ENCODE results near the gene GLI1.
"Not testable (repeated sequence)": the region's sequence is repeated elsewhere in the genome, so short reads cannot be mapped to it uniquely, and the experiment has no call there.

GLI1 gene

GRCh38 chr12:57475271-57476161 lies 15.9 kb downstream of the GLI1 start:
- no peak for DNase-seq (ENCODE audit: low read depth in 4 of 4, low spot score in 1 of 4)

- peak; percentile 57 to 74 (median 61) for DNase-seq (ENCODE audit: low read depth in 4 of 4, low spot score in 1 of 4)
Observed at GRCh38 chr12:57476162-57476992, 16.8 kb downstream of the GLI1 start.

GRCh38 chr12:57476993-57477709 lies 17.6 kb downstream of the GLI1 start:
- no peak for DNase-seq (ENCODE audit: low read depth in 4 of 4, low spot score in 1 of 4)

- DNase-seq (ENCODE audit: low read depth in 4 of 4, low spot score in 1 of 4) = no peak
Observed at GRCh38 chr12:57477710-57478681, 18.4 kb downstream of the GLI1 start.

- no peak for DNase-seq (ENCODE audit: low read depth in 4 of 4, low spot score in 1 of 4)
Observed at GRCh38 chr12:57479043-57479375, 19.4 kb downstream of the GLI1 start.

GRCh38 chr12:57479376-57480115 lies 20.0 kb downstream of the GLI1 start, which contains the start of gene ARHGAP9:
ARHGAP9 (minus strand) TSS chr12:57479866; CDS start chr12:57479406, 460 bp downstream.
- DNase-seq (ENCODE audit: low read depth in 4 of 4, low spot score in 1 of 4) = no peak

- no peak for DNase-seq (ENCODE audit: low read depth in 4 of 4, low spot score in 1 of 4)
Observed at GRCh38 chr12:57481671-57482070, 22.1 kb downstream of the GLI1 start.

GRCh38 chr12:57483466-57483865 lies 23.9 kb downstream of the GLI1 start:
- DNase-seq (ENCODE audit: low read depth in 4 of 4, low spot score in 1 of 4) = no peak

GRCh38 chr12:57485695-57486094 lies 26.1 kb downstream of the GLI1 start:
- no peak for DNase-seq (ENCODE audit: low read depth in 4 of 4, low spot score in 1 of 4)

- DNase-seq (ENCODE audit: low read depth in 4 of 4, low spot score in 1 of 4) = no peak
Observed at GRCh38 chr12:57487055-57487596, 27.5 kb downstream of the GLI1 start.

GRCh38 chr12:57487597-57488401 lies 28.2 kb downstream of the GLI1 start, which contains the start of gene MARS1:
MARS1 (plus strand) TSS chr12:57488068; CDS start chr12:57488091, 23 bp downstream.
- peak; percentile 80 to 88 (median 84) for DNase-seq (ENCODE audit: low read depth in 4 of 4, low spot score in 1 of 4)

GRCh38 chr12:57488402-57489156 lies 29.0 kb downstream of the GLI1 start:
- DNase-seq (ENCODE audit: low read depth in 4 of 4, low spot score in 1 of 4) = no peak

GRCh38 chr12:57489157-57489641 lies 29.6 kb downstream of the GLI1 start:
- DNase-seq (ENCODE audit: low read depth in 4 of 4, low spot score in 1 of 4) = no peak

GRCh38 chr12:57490126-57490525 lies 30.5 kb downstream of the GLI1 start:
- DNase-seq (ENCODE audit: low read depth in 4 of 4, low spot score in 1 of 4) = no peak

- DNase-seq (ENCODE audit: low read depth in 4 of 4, low spot score in 1 of 4) = no peak
Observed at GRCh38 chr12:57491393-57492280, 32.1 kb downstream of the GLI1 start.

GRCh38 chr12:57495051-57495701 lies 35.6 kb downstream of the GLI1 start:
- DNase-seq (ENCODE audit: low read depth in 4 of 4, low spot score in 1 of 4) = not testable (repeated sequence)
